Uterus (tissue), 2 donors: ENCODE results near the gene GIPC2.

ENCODE experiments used
- POLR2A ChIP-seq, 2 donors: fragments of 450-650 bp; IDR thresholded peaks; one replicate each; pipeline ENCODE4 v1.6.1; 2016; ENCODE audit warnings: antibody characterized with exemption in 2 of 2, mild to moderate bottlenecking in 1 of 2, moderate library complexity in 1 of 2
- TF ChIP-seq, protein P1 (sequence below), 4 experiments: fragments of 200-600 bp in 2 of 4; fragments of 450-650 bp in 2 of 4; sonication (generic) in 2 of 4; IDR thresholded peaks; one replicate each; pipeline ENCODE4 v1.5.1; 2016 to 2019; ENCODE audit warnings: antibody characterized with exemption in 4 of 4, mild to moderate bottlenecking in 2 of 4, moderate library complexity in 1 of 4

DNA sequence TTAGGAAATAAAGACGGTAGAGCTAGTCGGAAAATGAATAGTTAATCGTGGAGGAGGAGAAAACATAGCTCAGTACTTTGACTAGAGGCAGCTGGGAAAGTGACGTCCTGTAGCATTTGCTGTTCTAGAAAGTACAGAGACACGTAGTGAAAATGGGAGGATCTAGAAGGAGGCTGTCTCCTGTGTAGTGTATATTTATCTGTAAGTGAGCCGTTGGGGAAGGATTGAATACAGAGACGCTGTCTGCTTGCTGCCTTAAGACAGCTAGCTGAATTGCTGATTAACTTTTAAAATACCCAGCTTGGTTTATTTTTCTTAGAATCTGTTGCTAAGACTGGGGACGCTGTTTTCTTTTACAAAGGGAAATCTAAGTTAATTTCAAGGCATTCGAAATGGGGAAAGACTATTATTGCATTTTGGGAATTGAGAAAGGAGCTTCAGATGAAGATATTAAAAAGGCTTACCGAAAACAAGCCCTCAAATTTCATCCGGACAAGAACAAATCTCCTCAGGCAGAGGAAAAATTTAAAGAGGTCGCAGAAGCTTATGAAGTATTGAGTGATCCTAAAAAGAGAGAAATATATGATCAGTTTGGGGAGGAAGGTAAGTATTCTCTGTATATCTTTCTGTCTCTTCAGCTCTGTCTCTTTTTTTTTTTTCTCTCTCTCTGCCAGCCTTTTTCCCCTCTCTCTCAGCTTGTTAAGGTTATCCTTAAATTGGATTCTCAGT is 40.9 kb upstream of the GIPC2 start, which contains the start of gene DNAJB4:
- TF ChIP-seq, protein P1, sequence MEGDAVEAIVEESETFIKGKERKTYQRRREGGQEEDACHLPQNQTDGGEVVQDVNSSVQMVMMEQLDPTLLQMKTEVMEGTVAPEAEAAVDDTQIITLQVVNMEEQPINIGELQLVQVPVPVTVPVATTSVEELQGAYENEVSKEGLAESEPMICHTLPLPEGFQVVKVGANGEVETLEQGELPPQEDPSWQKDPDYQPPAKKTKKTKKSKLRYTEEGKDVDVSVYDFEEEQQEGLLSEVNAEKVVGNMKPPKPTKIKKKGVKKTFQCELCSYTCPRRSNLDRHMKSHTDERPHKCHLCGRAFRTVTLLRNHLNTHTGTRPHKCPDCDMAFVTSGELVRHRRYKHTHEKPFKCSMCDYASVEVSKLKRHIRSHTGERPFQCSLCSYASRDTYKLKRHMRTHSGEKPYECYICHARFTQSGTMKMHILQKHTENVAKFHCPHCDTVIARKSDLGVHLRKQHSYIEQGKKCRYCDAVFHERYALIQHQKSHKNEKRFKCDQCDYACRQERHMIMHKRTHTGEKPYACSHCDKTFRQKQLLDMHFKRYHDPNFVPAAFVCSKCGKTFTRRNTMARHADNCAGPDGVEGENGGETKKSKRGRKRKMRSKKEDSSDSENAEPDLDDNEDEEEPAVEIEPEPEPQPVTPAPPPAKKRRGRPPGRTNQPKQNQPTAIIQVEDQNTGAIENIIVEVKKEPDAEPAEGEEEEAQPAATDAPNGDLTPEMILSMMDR (IDR thresholded peaks at IDR 0.05): peak in 1 of 4 experiments; percentile 18
- TF ChIP-seq POLR2A (IDR thresholded peaks at IDR 0.05): peak; percentile 90 to 100
